Measurements from ENCODE around the gene SKOR2.

SKOR2 gene

DNA sequence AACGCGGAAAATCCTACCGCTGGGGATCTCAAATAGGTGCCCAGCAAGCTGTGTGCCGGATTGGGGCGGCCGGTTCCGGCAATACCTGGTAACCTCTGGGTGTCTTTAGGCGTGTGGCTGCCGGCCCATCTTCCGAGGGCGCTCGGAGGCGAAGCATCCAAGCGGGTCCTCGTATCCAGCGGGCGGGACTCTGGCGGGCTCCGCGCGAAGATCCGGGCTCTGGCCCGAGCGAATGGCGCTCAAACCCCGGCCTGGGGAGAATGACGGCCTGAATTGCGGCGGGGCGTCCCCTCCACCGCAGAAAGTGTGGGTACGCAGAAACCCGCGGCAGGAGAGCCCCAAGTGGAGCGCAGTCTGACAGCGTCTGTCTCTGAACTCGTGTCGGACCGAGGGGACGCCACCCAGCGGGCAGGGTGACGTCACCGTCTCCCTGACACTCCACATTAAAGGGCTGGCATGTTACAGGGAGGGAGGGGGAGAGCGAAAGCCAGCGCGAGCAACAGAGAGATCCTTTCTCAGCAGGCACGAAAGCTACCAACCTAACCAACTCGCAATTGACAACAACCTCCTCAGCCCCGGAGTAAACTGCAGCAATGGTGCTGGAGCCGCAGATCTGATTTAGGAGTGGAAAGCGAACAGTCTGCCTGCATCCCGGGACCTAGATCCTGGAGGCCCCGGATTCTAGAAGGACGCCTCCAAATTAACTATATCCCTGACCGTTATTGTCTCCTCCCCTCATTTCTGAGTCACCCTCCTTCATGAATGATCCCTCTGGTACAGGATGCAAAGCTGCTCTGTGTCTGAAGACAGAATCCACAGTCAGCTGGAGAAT, at the start of gene SKOR2:
TSS of gene SKOR2 (minus strand) at position 372 of the 832 bp plus-strand sequence. CDS start 2,477 bp downstream, outside the sequence.
- DNase-seq (ENCODE audit: low read depth in 2 of 2, low spot score in 1 of 2): no peak

DNA sequence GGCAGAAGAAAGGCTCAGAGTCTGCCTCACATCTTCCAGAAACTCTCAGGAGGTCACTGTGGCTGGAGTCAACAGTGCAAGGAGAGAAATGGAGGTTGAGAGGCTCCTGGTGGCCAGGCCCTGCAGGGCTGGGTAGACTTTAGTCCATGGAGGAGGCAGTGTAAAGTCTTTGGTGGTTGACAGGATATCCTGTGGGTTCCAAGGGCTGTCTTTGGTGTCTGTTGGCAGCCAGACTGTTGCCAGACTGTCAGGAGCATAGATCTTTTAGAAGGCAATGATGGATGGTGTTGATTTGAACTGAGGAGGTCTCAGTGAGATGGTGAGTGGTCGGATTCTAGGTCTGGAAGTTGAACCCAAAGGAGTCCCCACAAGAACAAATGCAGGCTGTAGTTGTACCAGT, 45.0 kb upstream of the SKOR2 start:
- DNase-seq (ENCODE audit: low read depth in 2 of 2, low spot score in 1 of 2): no peak

GRCh38 chr18:47294801-47295200, 43.3 kb upstream of the SKOR2 start:
- no peak for DNase-seq (ENCODE audit: low read depth in 2 of 2, low spot score in 1 of 2)

GRCh38 chr18:47288741-47289140, 37.3 kb upstream of the SKOR2 start:
- no peak for DNase-seq (ENCODE audit: low read depth in 2 of 2, low spot score in 1 of 2)

- no peak for DNase-seq (ENCODE audit: low read depth in 2 of 2, low spot score in 1 of 2)
Measured at GRCh38 chr18:47287911-47288585, 36.6 kb upstream of the SKOR2 start.

DNA sequence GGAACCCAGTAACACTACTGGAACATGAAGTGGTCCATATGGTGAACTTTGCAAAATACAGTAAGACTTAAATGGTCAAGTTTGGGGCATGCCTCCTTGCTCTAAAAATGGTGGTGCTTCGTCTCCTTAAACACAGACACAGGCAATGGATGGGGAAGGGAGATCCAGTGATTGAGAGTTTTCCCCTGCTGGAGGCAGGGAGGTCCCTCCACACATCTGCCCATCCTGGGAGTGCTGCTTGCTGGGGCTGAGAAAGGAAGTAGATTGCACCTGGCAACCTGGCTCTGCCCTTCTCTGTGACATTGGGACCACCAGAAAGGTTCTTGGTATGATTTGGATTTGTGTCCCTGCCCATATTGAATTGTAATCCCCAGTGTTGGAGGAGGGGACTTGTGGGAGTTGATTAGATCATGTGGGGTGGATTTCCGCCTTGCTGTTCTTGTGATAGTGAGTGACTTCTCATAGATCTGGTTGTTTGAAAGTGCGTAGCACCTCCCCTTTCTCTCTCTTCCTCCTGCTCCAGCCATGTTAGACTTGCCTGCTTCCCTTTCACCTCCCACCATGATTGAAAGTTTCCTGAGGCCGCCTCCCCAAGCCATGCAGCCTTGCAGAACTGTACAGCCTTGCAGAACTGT, 35.4 kb upstream of the SKOR2 start:
- no peak for DNase-seq (ENCODE audit: low read depth in 2 of 2, low spot score in 1 of 2)

GRCh38 chr18:47285456-47285855, 34.0 kb upstream of the SKOR2 start:
- DNase-seq (ENCODE audit: low read depth in 2 of 2, low spot score in 1 of 2): no peak

DNA sequence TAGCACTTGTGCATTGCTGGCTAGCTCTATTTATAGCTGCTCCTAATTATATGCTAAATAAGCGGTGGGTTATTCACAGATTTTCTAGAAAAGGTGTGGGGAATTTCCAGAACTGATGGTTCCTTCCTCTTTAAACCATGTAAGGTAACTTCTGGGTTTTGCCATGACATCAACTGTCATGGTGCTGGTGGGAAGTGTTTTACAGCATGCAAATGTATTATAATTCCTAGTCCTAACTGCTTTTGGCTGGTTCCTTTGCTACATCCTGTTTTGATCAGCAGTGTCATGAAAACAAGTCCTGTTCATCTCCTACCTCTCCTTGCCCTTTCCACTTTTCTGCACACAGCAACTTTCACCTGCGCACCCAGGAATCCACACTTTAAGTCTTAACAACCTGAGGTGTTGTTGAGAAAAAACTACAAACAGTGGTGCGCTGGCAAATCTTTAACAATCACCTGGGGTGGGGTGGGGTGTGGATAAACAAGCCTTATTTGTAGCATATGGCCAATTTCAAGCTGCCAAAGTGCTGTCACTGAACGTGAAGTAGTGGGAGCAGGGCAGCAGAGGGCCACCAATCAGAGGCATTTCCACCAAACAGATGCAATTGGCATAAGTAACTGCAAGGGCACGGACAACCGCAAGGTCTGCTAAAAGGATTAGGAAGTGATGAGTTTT, 33.4 kb upstream of the SKOR2 start:
- DNase-seq (ENCODE audit: low read depth in 2 of 2, low spot score in 1 of 2): no peak

- no peak for DNase-seq (ENCODE audit: low read depth in 2 of 2, low spot score in 1 of 2)
Measured at GRCh38 chr18:47283476-47283875, 32.0 kb upstream of the SKOR2 start.

GRCh38 chr18:47280121-47280520, 28.7 kb upstream of the SKOR2 start:
- DNase-seq (ENCODE audit: low read depth in 2 of 2, low spot score in 1 of 2): no peak

GRCh38 chr18:47274961-47275360, 23.5 kb upstream of the SKOR2 start:
- no peak for DNase-seq (ENCODE audit: low read depth in 2 of 2, low spot score in 1 of 2)

DNA sequence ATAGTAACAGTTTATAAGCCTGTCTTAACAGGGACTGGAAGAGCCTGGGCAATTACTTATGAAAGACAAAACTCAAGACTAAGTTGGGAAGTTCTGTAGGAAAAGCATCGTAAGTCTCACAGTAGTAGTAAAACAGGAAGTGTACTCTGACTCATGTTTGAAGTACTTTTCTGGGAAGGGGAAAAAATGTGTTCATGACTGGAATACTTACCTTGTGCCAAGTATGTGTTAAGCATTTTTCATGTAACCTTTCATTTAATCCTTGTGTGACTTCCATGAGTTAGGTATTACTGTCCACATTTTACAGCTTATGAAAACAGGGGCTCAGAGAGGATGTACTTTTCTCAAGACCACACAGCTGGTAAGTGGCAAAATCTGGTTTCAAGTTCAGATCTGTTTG, 13.7 kb upstream of the SKOR2 start:
- no peak for DNase-seq (ENCODE audit: low read depth in 2 of 2, low spot score in 1 of 2)

- no peak for DNase-seq (ENCODE audit: low read depth in 2 of 2, low spot score in 1 of 2)
Measured at GRCh38 chr18:47264308-47264700, 12.8 kb upstream of the SKOR2 start.

DNA sequence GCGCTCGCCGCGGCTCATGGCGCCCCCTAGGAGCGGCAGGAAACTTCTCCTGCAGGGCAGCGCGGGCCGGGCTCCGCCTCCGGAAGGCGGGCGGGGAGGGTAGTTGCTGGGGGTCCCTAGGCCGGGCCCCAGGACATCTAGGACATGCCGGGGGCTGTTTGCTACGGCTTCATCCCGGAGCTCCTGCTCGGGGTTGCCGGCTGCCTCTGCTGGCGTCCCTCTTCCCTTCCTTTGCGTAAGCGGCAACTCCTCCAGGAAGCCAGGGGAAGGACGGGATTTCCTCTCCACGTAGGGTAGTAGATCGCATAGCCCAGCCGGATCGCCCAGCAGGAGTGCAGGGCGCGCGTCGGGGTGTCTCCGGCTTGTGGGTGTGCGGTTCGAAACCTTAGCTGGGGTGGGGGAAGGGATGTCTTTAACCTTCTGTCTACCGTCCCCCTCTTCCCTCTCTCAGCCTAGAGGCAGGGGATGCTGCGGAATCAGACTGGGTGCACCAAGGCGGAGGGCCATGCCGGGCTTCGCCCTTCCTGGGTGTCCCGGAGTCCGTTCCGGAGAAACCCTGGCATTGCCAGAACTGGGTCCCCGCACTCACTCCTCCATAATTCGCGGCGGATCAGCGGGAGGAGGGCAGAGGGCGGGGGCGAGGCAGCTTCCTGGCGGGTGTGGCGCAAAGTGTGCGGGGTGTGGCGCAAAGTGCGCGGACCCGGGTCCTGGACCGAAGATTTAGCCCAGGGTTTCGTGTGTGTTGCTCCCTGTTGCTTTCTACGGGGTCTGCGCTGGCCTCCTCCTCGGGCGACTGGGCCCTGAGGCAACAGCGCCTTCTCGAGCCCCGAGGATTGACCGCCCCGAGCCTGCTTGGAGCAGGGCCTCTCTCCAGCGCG, 12.2 kb upstream of the SKOR2 start:
- no peak for DNase-seq (ENCODE audit: low read depth in 2 of 2, low spot score in 1 of 2)

DNA sequence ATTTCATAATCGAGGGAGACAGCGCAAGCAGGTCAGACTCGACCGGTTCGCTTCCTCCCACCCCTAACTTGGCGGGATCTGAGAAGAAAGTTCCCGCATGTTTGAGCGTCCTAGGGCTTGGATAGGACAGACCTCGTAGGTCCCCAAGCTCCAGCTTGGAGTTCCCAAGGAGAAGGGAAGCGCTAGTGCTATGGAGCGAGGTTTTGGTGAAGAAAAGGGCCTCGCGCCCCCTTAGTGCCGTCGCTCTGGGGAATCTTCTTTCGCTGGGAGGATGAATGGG, 11.6 kb upstream of the SKOR2 start:
- no peak for DNase-seq (ENCODE audit: low read depth in 2 of 2, low spot score in 1 of 2)

GRCh38 chr18:47262301-47263149, 11.1 kb upstream of the SKOR2 start:
- no peak for DNase-seq (ENCODE audit: low read depth in 2 of 2, low spot score in 1 of 2)

- no peak for DNase-seq (ENCODE audit: low read depth in 2 of 2, low spot score in 1 of 2)
Measured at GRCh38 chr18:47261902-47262300, 10.4 kb upstream of the SKOR2 start.

- DNase-seq (ENCODE audit: low read depth in 2 of 2, low spot score in 1 of 2): no peak
Measured at GRCh38 chr18:47260924-47261701, 9.7 kb upstream of the SKOR2 start.
